Gastroesophageal sphincter (tissue), 3 donors: ENCODE measurements around the gene FHIT.

Experiments
- CTCF ChIP-seq, 4 experiments: fragments of 200-600 bp in 2 of 4; fragments of 450-650 bp in 2 of 4; sonication (generic) in 1 of 4; IDR thresholded peaks; one replicate each; pipeline ENCODE4 v1.5.1; 2017 to 2019; ENCODE audit warnings: antibody characterized with exemption in 4 of 4, mild to moderate bottlenecking in 2 of 4, moderate library complexity in 2 of 4
- EP300 ChIP-seq: sonication (generic); formaldehyde crosslinking; IDR thresholded peaks from one replicate; pipeline ENCODE4 v1.6.1; 2017; ENCODE audit warnings: antibody characterized with exemption, mild to moderate bottlenecking
- POLR2AphosphoS5 ChIP-seq: sonication (generic); formaldehyde crosslinking; IDR thresholded peaks from one replicate; pipeline ENCODE4 v1.6.1; 2017; ENCODE audit warnings: antibody characterized with exemption

DNA sequence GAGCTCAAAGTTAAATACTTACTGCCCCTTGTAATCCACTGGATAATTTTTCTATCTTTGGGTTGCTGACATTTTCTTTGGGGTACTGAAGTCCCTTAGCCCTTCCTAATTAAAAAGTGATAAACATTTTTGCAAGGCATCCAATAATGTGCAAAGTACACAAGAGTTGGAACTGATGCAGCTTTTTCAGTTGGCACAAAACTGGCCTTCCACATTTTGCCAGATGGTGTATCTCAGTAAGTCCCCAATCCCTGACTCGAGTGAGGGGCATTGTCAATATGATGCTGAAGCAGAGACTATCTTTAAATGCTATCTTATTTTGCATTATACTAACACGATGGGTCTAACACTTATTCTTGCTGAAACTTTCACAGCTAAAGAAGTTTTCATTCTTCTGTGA is 27.8 kb downstream of the FHIT start:
- TF ChIP-seq CTCF (IDR thresholded peaks at IDR 0.05), result no peak
- no peak for TF ChIP-seq EP300
- TF ChIP-seq POLR2AphosphoS5, result no peak
